ENCODE data around the gene RPTOR. TPM values are rescaled to one million over a fixed set of nuclear protein-coding genes. Genes with fewer than 3 reads are reported as not detected.

The RPTOR gene
- total and polyA plus RNA-seq, 2 donors (not counting 1 experiment from before 2014, with no cell fraction given) = 6.7 to 22.8 TPM

DNA sequence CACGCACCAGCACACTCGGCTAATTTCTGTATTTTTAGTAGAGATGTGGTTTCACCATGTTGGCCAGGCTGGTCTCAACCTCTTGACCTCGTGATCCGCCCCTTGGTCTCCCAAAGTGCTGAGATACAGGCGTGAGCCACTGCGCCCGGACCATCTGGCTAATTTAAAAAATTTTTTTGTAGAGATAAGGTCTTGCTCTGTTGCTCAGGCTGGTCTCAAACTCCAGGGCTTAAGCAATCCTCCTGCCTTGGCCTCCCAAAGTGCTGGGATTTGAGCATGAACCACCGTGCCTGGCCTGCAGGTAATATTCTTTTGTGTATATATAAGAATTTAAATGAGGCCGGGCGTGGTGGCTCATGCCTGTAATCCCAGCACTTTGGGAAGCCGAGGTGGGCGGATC is 115.0 kb downstream of the RPTOR start:
- Histone ChIP-seq H3K27ac (ENCODE audit: insufficient read depth, low read length) (no peak overlapping the region), H3K4me2 (ENCODE audit: extremely low read depth, insufficient read depth, low read length) (no peak overlapping the region), H2AFZ (ENCODE audit: low read length) (no peak overlapping the region), H4K20me1 (ENCODE audit: control insufficient read depth, extremely low read depth, insufficient read depth, low read length) (no peaks in the 10 kb centered on the region), H3K36me3 (ENCODE audit: control insufficient read depth, insufficient read depth, low read length) (no peaks in the 10 kb centered on the region), H3K4me3 (replicated peaks in 1 of 4; ENCODE audit: control extremely low read depth in 1 of 4, insufficient read depth in 1 of 4, low read depth in 3 of 4, low read length in 4 of 4) (no peak overlapping the region), H3K9me3 (ENCODE audit: control insufficient read depth, insufficient read depth, low read depth, low read length) (no peaks in the 10 kb centered on the region), H3K79me2 (ENCODE audit: control insufficient read depth, insufficient read depth, low read length) (peaks cover 14% of the 10 kb centered on the region), H3K4me1 (ENCODE audit: control insufficient read depth, extremely low read depth, insufficient read depth, low read length) (peaks cover 14% of the 10 kb centered on the region), H3K9ac (ENCODE audit: insufficient read depth, low read length) (no peak overlapping the region), H3K27me3 (ENCODE audit: control insufficient read depth, insufficient read depth, low read length) (no peaks in the 10 kb centered on the region)
- no peak for TF ChIP-seq EZH2 (IDR thresholded peaks at IDR 0.05; ENCODE audit: low read length, missing control alignments)
- TF ChIP-seq, protein P1, sequence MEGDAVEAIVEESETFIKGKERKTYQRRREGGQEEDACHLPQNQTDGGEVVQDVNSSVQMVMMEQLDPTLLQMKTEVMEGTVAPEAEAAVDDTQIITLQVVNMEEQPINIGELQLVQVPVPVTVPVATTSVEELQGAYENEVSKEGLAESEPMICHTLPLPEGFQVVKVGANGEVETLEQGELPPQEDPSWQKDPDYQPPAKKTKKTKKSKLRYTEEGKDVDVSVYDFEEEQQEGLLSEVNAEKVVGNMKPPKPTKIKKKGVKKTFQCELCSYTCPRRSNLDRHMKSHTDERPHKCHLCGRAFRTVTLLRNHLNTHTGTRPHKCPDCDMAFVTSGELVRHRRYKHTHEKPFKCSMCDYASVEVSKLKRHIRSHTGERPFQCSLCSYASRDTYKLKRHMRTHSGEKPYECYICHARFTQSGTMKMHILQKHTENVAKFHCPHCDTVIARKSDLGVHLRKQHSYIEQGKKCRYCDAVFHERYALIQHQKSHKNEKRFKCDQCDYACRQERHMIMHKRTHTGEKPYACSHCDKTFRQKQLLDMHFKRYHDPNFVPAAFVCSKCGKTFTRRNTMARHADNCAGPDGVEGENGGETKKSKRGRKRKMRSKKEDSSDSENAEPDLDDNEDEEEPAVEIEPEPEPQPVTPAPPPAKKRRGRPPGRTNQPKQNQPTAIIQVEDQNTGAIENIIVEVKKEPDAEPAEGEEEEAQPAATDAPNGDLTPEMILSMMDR (conservative IDR thresholded peaks at IDR 0.05 in 1 of 2, IDR thresholded peaks at IDR 0.05 in 1 of 2; ENCODE audit: low read depth in 1 of 2, low read length in 2 of 2) = no peak
- no peak for DNase-seq (ENCODE audit: low read depth in 2 of 2)

DNA sequence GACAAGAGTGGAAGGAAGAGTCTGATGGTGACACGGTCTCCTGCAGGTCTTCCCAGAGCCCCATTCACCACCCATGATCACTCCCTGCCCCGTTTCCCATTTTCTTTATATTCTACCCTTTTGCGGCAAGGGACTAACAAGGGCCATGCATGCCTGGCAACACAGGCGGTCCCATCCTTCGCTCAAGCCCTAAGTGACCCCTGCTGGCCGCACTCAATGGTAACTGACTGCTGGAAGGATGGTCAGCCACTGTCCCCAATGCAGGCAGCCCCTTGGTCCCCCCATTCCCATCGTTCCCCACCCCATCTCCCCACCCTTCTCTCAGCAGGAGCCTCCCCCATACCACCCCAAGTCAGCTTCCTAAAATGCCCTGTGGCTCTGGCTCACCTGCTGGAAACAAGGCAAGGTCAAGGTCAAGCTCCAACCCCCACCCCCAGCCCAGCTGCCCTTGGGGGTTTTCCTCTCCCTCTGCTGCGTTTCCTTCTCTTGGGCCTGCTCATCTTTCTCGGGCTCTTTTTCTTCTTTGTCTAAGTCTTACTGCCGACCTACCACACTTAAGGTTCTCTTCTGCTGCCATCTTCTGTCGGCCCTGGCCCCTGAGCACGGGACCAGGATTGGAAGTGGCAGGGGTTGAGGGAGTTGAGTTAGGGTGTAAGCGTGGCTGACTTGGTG is 116.0 kb downstream of the RPTOR start:
- H3K4me3 ChIP-seq (replicated peaks in 1 of 4; ENCODE audit: control extremely low read depth in 1 of 4, insufficient read depth in 1 of 4, low read depth in 3 of 4, low read length in 4 of 4) = no peak overlapping the region
- no peaks in the 10 kb centered on the region for H3K27me3 ChIP-seq (ENCODE audit: control insufficient read depth, insufficient read depth, low read length)
- no peak for TF ChIP-seq EZH2 (IDR thresholded peaks at IDR 0.05; ENCODE audit: low read length, missing control alignments)
- TF ChIP-seq, protein P1 (conservative IDR thresholded peaks at IDR 0.05 in 1 of 2, IDR thresholded peaks at IDR 0.05 in 1 of 2; ENCODE audit: low read depth in 1 of 2, low read length in 2 of 2) = no peak
- H3K9me3 ChIP-seq (ENCODE audit: control insufficient read depth, insufficient read depth, low read depth, low read length) = no peaks in the 10 kb centered on the region
- no peak overlapping the region for H3K27ac ChIP-seq (ENCODE audit: insufficient read depth, low read length)
- H3K9ac ChIP-seq (ENCODE audit: insufficient read depth, low read length) = no peak overlapping the region
- no peak overlapping the region for H2AFZ ChIP-seq (ENCODE audit: low read length)
- no peaks in the 10 kb centered on the region for H4K20me1 ChIP-seq (ENCODE audit: control insufficient read depth, extremely low read depth, insufficient read depth, low read length)
- DNase-seq (ENCODE audit: low read depth in 2 of 2) = no peak
- no peak overlapping the region for H3K4me2 ChIP-seq (ENCODE audit: extremely low read depth, insufficient read depth, low read length)
- peaks cover 16% of the 10 kb centered on the region for H3K4me1 ChIP-seq (ENCODE audit: control insufficient read depth, extremely low read depth, insufficient read depth, low read length)
- H3K36me3 ChIP-seq (ENCODE audit: control insufficient read depth, insufficient read depth, low read length) = no peaks in the 10 kb centered on the region
- H3K79me2 ChIP-seq (ENCODE audit: control insufficient read depth, insufficient read depth, low read length) = peaks cover 12% of the 10 kb centered on the region

DNA sequence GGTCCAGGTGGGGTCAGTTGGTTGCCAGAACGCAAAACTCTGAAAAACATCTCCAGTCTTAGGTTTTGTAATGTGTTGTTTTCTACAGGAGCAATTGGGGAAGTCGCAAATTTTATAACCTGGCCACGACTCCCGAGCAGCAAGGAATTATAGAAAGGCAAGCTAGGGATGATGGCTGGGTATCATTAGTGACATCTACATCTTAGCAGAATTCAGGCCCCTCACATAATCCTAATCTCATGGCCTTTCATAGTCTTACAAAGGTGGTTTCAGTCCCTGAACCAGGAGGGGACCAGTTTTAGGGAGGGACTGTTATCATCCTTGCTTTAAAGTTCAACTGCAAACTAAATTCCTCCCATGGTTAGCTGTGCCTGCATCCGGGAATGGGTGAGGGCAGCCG is 117.9 kb downstream of the RPTOR start:
- Histone ChIP-seq H2AFZ (ENCODE audit: low read length) (no peak overlapping the region), H3K9ac (ENCODE audit: insufficient read depth, low read length) (no peak overlapping the region), H4K20me1 (ENCODE audit: control insufficient read depth, extremely low read depth, insufficient read depth, low read length) (no peaks in the 10 kb centered on the region), H3K4me3 (replicated peaks in 1 of 4; ENCODE audit: control extremely low read depth in 1 of 4, insufficient read depth in 1 of 4, low read depth in 3 of 4, low read length in 4 of 4) (no peak overlapping the region), H3K27me3 (ENCODE audit: control insufficient read depth, insufficient read depth, low read length) (no peaks in the 10 kb centered on the region), H3K36me3 (ENCODE audit: control insufficient read depth, insufficient read depth, low read length) (no peaks in the 10 kb centered on the region), H3K79me2 (ENCODE audit: control insufficient read depth, insufficient read depth, low read length) (peaks cover 10% of the 10 kb centered on the region), H3K27ac (ENCODE audit: insufficient read depth, low read length) (no peak overlapping the region), H3K4me1 (ENCODE audit: control insufficient read depth, extremely low read depth, insufficient read depth, low read length) (peaks cover 16% of the 10 kb centered on the region), H3K9me3 (ENCODE audit: control insufficient read depth, insufficient read depth, low read depth, low read length) (no peaks in the 10 kb centered on the region), H3K4me2 (ENCODE audit: extremely low read depth, insufficient read depth, low read length) (no peak overlapping the region)
- TF ChIP-seq, protein P1 (conservative IDR thresholded peaks at IDR 0.05 in 1 of 2, IDR thresholded peaks at IDR 0.05 in 1 of 2; ENCODE audit: low read depth in 1 of 2, low read length in 2 of 2) = no peak
- TF ChIP-seq EZH2 (IDR thresholded peaks at IDR 0.05; ENCODE audit: low read length, missing control alignments) = no peak
- DNase-seq (ENCODE audit: low read depth in 2 of 2) = no peak
